A549 (cell line): ENCODE results near the gene MED17. TPM values are rescaled to one million over a fixed set of nuclear protein-coding genes. Genes with fewer than 3 reads are reported as not detected.

ENCODE experiments used
- ATAC-seq, 2 experiments: fragments of 200-7000 bp in 1 of 2; fragments of >200 bp in 1 of 2; cut with Nextera tagmentation in 1 of 2; cut with Tn5 transposase in 1 of 2; 3 replicates each; pipeline versions ENCODE4 v1.8.0 to v1.9.1; 2018 to 2020; ENCODE audit warnings: mild to moderate bottlenecking in 1 of 2, moderate library complexity in 1 of 2
- CTCF ChIA-PET: fragments of 300-600 bp; sonication (Branson Sonifier 250); formaldehyde crosslinking; extraction: SDS; loops from one replicate; lab custom pipeline; 2021; ENCODE audit warnings: antibody characterized with exemption, inconsistent platforms; lab: Yijun Ruan, JAX
- POLR2A ChIA-PET: fragments of 350-600 bp; formaldehyde crosslinking; extraction: SDS; loops from one replicate; lab custom pipeline; 2021; ENCODE audit warnings: antibody characterized with exemption, inconsistent platforms; lab: Yijun Ruan, JAX
- DNase-seq, 2 experiments: peaks; one replicate each; pipeline versions ENCODE4 v3.0.0 to v3.0.0-alpha.2; 2011 to 2016; ENCODE audit warnings: low read depth in 1 of 2, low spot score in 1 of 2
- FAIRE-seq: peaks from 2 replicates; lab custom pipeline; 2011; peaks lifted over from hg19 to GRCh38; lab: Jason Lieb, UNC
- H3K27ac ChIP-seq, 2 experiments: fragments of >200 bp; sonication (Bioruptor Twin); formaldehyde crosslinking; 3 replicates each; pipeline ENCODE4 v1.5.1; 2016 to 2017
- H3K4me1 ChIP-seq: fragments of >200 bp; sonication (Bioruptor Twin); formaldehyde crosslinking; 3 replicates; pipeline ENCODE4 v1.6.1; 2016
- H3K4me2 ChIP-seq: fragments of >200 bp; sonication (Bioruptor Twin); formaldehyde crosslinking; 3 replicates; pipeline ENCODE4 v1.6.1; 2016
- H3K4me3 ChIP-seq: fragments of >200 bp; sonication (Bioruptor Twin); formaldehyde crosslinking; 3 replicates; pipeline ENCODE4 v1.5.1; 2016
- H3K9me3 ChIP-seq: fragments of >200 bp; sonication (Bioruptor Twin); formaldehyde crosslinking; 3 replicates; pipeline ENCODE4 v1.6.1; 2016
- CBX8 ChIP-seq: fragments of 200-600 bp; sonication (generic); IDR thresholded peaks from 2 replicates; pipeline ENCODE4 v1.6.1; 2016
- CEBPB ChIP-seq, 2 experiments: fragments of >200 bp in 1 of 2; sonication (Bioruptor Twin) in 1 of 2; formaldehyde crosslinking in 1 of 2; IDR thresholded peaks; 2 replicates each; pipeline ENCODE4 v1.6.1; 2012 to 2016
- EHF ChIP-seq: fragments of 250-450 bp; sonication (Bioruptor Pico); IDR thresholded peaks from 2 replicates; pipeline ENCODE4 v1.5.0; 2020; ENCODE audit warnings: mild to moderate bottlenecking
- FOSB ChIP-seq: fragments of 250-450 bp; sonication (Bioruptor Pico); IDR thresholded peaks from 2 replicates; pipeline ENCODE4 v1.5.0; 2020; ENCODE audit warnings: mild to moderate bottlenecking, moderate library complexity
- HDAC2 ChIP-seq: fragments of 200-600 bp; sonication (generic); IDR thresholded peaks from 2 replicates; pipeline ENCODE4 v1.6.1; 2016
- HEYL ChIP-seq: fragments of 250-450 bp; sonication (Bioruptor Pico); IDR thresholded peaks from 2 replicates; pipeline ENCODE4 v1.8.0; 2021; ENCODE audit warnings: mild to moderate bottlenecking, moderate library complexity
- JUNB ChIP-seq: fragments of >200 bp; sonication (Bioruptor Twin); formaldehyde crosslinking; IDR thresholded peaks from 2 replicates; pipeline ENCODE4 v1.6.1; 2016
- MAFK ChIP-seq: fragments of 450-650 bp; IDR thresholded peaks from 2 replicates; pipeline ENCODE4 v1.6.1; 2014; ENCODE audit not compliant: partially characterized antibody
- MAZ ChIP-seq: fragments of 150-350 bp; IDR thresholded peaks from 2 replicates; pipeline ENCODE4 v1.6.1; 2014; ENCODE audit warnings: antibody characterized with exemption, low read depth, low read length, borderline replicate concordance
- NR3C1 ChIP-seq: fragments of >200 bp; sonication (Bioruptor Twin); formaldehyde crosslinking; IDR thresholded peaks from 3 replicates; pipeline ENCODE4 v1.6.1; 2017
- POLR2A ChIP-seq: IDR thresholded peaks from 2 replicates; pipeline ENCODE4 v1.6.1; 2012; ENCODE audit warnings: mild to moderate bottlenecking, low read length
- POLR2AphosphoS2 ChIP-seq: conservative IDR thresholded peaks from 2 replicates; pipeline ENCODE4 v1.6.1; 2012; ENCODE audit warnings: low read length, improper control_type of control experiment, inconsistent platforms
- RNF2 ChIP-seq: fragments of 200-600 bp; sonication (generic); IDR thresholded peaks from 2 replicates; pipeline ENCODE4 v1.6.1; 2016; ENCODE audit warnings: low read depth, mild to moderate bottlenecking, antibody characterized with exemption, moderate library complexity, borderline replicate concordance
- SMC3 ChIP-seq: fragments of >200 bp; sonication (Bioruptor Twin); formaldehyde crosslinking; IDR thresholded peaks from 3 replicates; pipeline ENCODE4 v1.6.1; 2018; ENCODE audit warnings: inconsistent platforms
- ZFP36 ChIP-seq: fragments of 450-650 bp; IDR thresholded peaks from 2 replicates; pipeline ENCODE4 v1.6.1; 2014; ENCODE audit warnings: borderline replicate concordance; ENCODE audit not compliant: partially characterized antibody
- WGBS: methylation state at CpG from one replicate; pipeline ENCODE4 v1.1.6; 2017; ENCODE audit errors: missing lambda C conversion rate; 5-methylcytosine and 5-hydroxymethylcytosine counted together
- polyA plus RNA-seq, 4 experiments: library from polyadenylated mRNA; depleted of rRNA in 3 of 4; stranded (reverse); fragments of >200 nt; fragmentation: RNase III in 1 of 4; extraction: RNeasy Plus Mini Kit Qiagen cat#74134 plus additional on column Dnase treatment in 1 of 4; gene quantifications; 2 replicates in 3 of 4; 3 replicates in 1 of 4; pipeline ENCODE4 v1.2.3, GENCODE V29; 2011 to 2017
- TF ChIP-seq, protein P1 (sequence below): fragments of 250-450 bp; sonication (Bioruptor Pico); IDR thresholded peaks from 2 replicates; pipeline ENCODE4 v1.5.0; 2020; ENCODE audit warnings: low read depth, mild to moderate bottlenecking, moderate library complexity
- TF ChIP-seq, protein P2 (sequence below): fragments of 200-600 bp; sonication (generic); IDR thresholded peaks from 2 replicates; pipeline ENCODE4 v1.6.1; 2016; ENCODE audit warnings: antibody characterized with exemption, mild to moderate bottlenecking, moderate library complexity
- TF ChIP-seq, protein P3 (sequence below): fragments of 450-650 bp; IDR thresholded peaks from 2 replicates; pipeline ENCODE4 v1.6.1; 2014; ENCODE audit warnings: antibody characterized with exemption
- TF ChIP-seq, protein P4 (sequence below): fragments of >200 bp; sonication (Bioruptor Twin); formaldehyde crosslinking; IDR thresholded peaks from 2 replicates; pipeline ENCODE4 v1.6.1; 2016
- TF ChIP-seq, protein P5 (sequence below): IDR thresholded peaks from 2 replicates; pipeline ENCODE4 v1.6.1; 2012; ENCODE audit warnings: low read depth, borderline replicate concordance
- TF ChIP-seq, protein P6 (sequence below): fragments of 250-450 bp; sonication (Bioruptor Pico); IDR thresholded peaks from 2 replicates; pipeline ENCODE4 v1.5.0; 2021; ENCODE audit warnings: mild to moderate bottlenecking, moderate library complexity, borderline replicate concordance

Gene MED17
- polyA plus RNA-seq, 2 of the 4 experiments (the other 2 are of a cell fraction), result 16.2 to 20.3 TPM

DNA sequence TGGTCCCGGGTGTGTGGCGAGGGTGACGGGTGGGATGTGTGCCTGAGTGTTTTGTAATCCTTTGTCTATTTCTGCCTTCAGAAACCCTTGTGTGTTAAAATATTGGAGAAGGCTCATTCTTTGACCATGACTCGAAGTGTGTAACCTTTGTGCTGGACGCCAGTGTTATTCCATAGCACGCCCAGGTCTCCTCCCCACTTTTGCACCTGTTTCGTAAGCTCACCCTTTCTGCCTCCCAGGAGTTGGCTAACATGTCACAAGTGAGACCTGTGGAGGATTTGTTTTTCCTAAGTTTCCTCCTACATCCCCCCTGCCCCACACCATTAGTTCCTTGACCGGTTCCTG lies 42.2 kb upstream of the MED17 start:
- peak; percentile 71 to 75 for DNase-seq
- H3K4me3 ChIP-seq, result peak overlapping the region; percentile 90
- no peaks in the 10 kb centered on the region for H3K9me3 ChIP-seq
- peak overlapping the region; percentile 96 for H3K4me2 ChIP-seq
- H3K4me1 ChIP-seq, result peaks cover 51% of the 10 kb centered on the region
- H3K27ac ChIP-seq, result peak overlapping the region; percentile 92 to 98
- ChIA-PET CTCF (no interaction called here), POLR2A (interaction anchor here (0.5 to 4.2 kb wide), 8 partner anchors 10 to 411 kb away, joined by 3 to 48 read pairs (median 4); partner anchors contain the start of gene MED17)
- TF ChIP-seq HDAC2, result no peak
- peak; percentile 50 to 62; a peak in 3 of 4 replicates for TF ChIP-seq CEBPB (IDR thresholded peaks at IDR 0.05)
- TF ChIP-seq, protein P1, sequence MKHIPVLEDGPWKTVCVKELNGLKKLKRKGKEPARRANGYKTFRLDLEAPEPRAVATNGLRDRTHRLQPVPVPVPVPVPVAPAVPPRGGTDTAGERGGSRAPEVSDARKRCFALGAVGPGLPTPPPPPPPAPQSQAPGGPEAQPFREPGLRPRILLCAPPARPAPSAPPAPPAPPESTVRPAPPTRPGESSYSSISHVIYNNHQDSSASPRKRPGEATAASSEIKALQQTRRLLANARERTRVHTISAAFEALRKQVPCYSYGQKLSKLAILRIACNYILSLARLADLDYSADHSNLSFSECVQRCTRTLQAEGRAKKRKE (CRISPR knock-in tag), result no peak
- FAIRE-seq, result no peak
- peak; percentile 56 to 75 for ATAC-seq
- WGBS, result under 1% methylated on average over 8 of the region's 8 CpGs

DNA sequence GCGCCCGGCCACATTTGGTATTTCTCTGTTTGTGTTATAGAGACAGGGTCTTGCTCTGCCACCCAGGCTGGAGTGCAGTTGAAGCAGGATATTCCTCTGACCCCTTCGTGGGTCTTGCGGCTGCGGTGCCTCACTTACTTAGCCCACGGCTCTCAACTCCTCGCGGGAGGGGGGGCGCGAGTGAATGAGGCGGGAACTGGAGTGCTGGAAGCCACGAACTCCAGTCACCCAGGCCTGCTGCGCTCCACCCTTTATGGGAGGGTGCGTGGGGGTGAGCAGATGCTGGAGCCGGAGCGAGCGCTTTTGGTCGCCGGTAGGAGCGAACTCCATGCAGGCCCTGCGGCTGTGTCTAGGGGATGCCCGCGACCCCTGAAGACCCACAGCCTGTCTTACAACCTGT lies 40.8 kb upstream of the MED17 start:
- Histone ChIP-seq H3K4me1 (peaks cover 42% of the 10 kb centered on the region), H3K9me3 (no peaks in the 10 kb centered on the region), H3K27ac (peak overlapping the region; percentile 92 to 98), H3K4me2 (peak overlapping the region; percentile 96), H3K4me3 (peak overlapping the region; percentile 90; the same call in 2 of the 3 replicates)
- TF ChIP-seq FOSB (CRISPR knock-in tag), result no peak
- no peak for TF ChIP-seq EHF (CRISPR knock-in tag)
- TF ChIP-seq ZFP36, result no peak
- no peak for TF ChIP-seq POLR2A
- TF ChIP-seq, protein P2, sequence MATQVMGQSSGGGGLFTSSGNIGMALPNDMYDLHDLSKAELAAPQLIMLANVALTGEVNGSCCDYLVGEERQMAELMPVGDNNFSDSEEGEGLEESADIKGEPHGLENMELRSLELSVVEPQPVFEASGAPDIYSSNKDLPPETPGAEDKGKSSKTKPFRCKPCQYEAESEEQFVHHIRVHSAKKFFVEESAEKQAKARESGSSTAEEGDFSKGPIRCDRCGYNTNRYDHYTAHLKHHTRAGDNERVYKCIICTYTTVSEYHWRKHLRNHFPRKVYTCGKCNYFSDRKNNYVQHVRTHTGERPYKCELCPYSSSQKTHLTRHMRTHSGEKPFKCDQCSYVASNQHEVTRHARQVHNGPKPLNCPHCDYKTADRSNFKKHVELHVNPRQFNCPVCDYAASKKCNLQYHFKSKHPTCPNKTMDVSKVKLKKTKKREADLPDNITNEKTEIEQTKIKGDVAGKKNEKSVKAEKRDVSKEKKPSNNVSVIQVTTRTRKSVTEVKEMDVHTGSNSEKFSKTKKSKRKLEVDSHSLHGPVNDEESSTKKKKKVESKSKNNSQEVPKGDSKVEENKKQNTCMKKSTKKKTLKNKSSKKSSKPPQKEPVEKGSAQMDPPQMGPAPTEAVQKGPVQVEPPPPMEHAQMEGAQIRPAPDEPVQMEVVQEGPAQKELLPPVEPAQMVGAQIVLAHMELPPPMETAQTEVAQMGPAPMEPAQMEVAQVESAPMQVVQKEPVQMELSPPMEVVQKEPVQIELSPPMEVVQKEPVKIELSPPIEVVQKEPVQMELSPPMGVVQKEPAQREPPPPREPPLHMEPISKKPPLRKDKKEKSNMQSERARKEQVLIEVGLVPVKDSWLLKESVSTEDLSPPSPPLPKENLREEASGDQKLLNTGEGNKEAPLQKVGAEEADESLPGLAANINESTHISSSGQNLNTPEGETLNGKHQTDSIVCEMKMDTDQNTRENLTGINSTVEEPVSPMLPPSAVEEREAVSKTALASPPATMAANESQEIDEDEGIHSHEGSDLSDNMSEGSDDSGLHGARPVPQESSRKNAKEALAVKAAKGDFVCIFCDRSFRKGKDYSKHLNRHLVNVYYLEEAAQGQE, result no peak
- TF ChIP-seq, protein P3, sequence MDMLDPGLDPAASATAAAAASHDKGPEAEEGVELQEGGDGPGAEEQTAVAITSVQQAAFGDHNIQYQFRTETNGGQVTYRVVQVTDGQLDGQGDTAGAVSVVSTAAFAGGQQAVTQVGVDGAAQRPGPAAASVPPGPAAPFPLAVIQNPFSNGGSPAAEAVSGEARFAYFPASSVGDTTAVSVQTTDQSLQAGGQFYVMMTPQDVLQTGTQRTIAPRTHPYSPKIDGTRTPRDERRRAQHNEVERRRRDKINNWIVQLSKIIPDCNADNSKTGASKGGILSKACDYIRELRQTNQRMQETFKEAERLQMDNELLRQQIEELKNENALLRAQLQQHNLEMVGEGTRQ, result no peak
- TF ChIP-seq RNF2, result no peak
- TF ChIP-seq, protein P4, sequence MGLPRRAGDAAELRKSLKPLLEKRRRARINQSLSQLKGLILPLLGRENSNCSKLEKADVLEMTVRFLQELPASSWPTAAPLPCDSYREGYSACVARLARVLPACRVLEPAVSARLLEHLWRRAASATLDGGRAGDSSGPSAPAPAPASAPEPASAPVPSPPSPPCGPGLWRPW, result no peak
- TF ChIP-seq, protein P5, sequence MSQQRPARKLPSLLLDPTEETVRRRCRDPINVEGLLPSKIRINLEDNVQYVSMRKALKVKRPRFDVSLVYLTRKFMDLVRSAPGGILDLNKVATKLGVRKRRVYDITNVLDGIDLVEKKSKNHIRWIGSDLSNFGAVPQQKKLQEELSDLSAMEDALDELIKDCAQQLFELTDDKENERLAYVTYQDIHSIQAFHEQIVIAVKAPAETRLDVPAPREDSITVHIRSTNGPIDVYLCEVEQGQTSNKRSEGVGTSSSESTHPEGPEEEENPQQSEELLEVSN, result no peak
- TF ChIP-seq JUNB, result no peak
- no peak for TF ChIP-seq MAFK
- no peak for TF ChIP-seq SMC3
- no peak for TF ChIP-seq HEYL (CRISPR knock-in tag)
- TF ChIP-seq POLR2AphosphoS2, result no peak
- TF ChIP-seq CBX8, result no peak
- TF ChIP-seq MAZ, result no peak
- TF ChIP-seq, protein P6, sequence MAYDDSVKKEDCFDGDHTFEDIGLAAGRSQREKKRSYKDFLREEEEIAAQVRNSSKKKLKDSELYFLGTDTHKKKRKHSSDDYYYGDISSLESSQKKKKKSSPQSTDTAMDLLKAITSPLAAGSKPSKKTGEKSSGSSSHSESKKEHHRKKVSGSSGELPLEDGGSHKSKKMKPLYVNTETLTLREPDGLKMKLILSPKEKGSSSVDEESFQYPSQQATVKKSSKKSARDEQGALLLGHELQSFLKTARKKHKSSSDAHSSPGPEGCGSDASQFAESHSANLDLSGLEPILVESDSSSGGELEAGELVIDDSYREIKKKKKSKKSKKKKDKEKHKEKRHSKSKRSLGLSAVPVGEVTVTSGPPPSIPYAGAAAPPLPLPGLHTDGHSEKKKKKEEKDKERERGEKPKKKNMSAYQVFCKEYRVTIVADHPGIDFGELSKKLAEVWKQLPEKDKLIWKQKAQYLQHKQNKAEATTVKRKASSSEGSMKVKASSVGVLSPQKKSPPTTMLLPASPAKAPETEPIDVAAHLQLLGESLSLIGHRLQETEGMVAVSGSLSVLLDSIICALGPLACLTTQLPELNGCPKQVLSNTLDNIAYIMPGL (CRISPR knock-in tag), result no peak
- TF ChIP-seq, protein P1 (CRISPR knock-in tag), result no peak
- no peak for TF ChIP-seq NR3C1
- DNase-seq (peak in 1 of 2 experiments; percentile 44), ATAC-seq (peak in 1 of 2 experiments; percentile 32; a peak in 3 of 6 replicates), FAIRE-seq (no peak)
- ChIA-PET POLR2A (interaction anchor here (2.7 kb wide), 1 partner anchor 14 kb away, joined by 13 read pairs; no protein-coding TSS in a partner anchor), CTCF (no interaction called here)
- 6% methylated on average over 6 of the region's 23 CpGs for WGBS
